ENCODE results near the gene CASR.

DNA sequence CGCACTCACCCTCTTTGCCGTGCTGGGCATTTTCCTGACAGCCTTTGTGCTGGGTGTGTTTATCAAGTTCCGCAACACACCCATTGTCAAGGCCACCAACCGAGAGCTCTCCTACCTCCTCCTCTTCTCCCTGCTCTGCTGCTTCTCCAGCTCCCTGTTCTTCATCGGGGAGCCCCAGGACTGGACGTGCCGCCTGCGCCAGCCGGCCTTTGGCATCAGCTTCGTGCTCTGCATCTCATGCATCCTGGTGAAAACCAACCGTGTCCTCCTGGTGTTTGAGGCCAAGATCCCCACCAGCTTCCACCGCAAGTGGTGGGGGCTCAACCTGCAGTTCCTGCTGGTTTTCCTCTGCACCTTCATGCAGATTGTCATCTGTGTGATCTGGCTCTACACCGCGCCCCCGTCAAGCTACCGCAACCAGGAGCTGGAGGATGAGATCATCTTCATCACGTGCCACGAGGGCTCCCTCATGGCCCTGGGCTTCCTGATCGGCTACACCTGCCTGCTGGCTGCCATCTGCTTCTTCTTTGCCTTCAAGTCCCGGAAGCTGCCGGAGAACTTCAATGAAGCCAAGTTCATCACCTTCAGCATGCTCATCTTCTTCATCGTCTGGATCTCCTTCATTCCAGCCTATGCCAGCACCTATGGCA, 100.5 kb downstream of the CASR start:
- no peak for TF ChIP-seq POLR2AphosphoS5 (IDR thresholded peaks at IDR 0.05; ENCODE audit: low read depth, low read length)
- TF ChIP-seq, protein P1, sequence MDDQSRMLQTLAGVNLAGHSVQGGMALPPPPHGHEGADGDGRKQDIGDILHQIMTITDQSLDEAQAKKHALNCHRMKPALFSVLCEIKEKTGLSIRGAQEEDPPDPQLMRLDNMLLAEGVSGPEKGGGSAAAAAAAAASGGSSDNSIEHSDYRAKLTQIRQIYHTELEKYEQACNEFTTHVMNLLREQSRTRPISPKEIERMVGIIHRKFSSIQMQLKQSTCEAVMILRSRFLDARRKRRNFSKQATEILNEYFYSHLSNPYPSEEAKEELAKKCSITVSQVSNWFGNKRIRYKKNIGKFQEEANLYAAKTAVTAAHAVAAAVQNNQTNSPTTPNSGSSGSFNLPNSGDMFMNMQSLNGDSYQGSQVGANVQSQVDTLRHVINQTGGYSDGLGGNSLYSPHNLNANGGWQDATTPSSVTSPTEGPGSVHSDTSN (IDR thresholded peaks at IDR 0.05), result no peak
